Measurements from ENCODE around the gene THAP7.

- TF ChIP-seq BHLHE40 (IDR thresholded peaks at IDR 0.05; ENCODE audit: low read length) (no peak), NCOA1 (IDR thresholded peaks at IDR 0.05; ENCODE audit: low read depth) (no peak), ZC3H11A (IDR thresholded peaks at IDR 0.05; ENCODE audit: low read depth, low read length) (no peak), NFE2L1 (tag; IDR thresholded peaks at IDR 0.05; ENCODE audit: borderline replicate concordance, low read depth) (no peak), ATF7 (IDR thresholded peaks at IDR 0.05) (no peak), ZNF274 (IDR thresholded peaks at IDR 0.05; ENCODE audit: borderline replicate concordance, low read depth, low read length) (no peak), RCOR1 (IDR thresholded peaks at IDR 0.05; ENCODE audit: borderline replicate concordance in 1 of 2, low read depth in 2 of 2, low read length in 2 of 2) (no peak), TAF1 (IDR thresholded peaks at IDR 0.05; ENCODE audit: control insufficient read depth, extremely low read depth, insufficient read depth, low read length, severe bottlenecking) (no peak), ZNF551 (CRISPR knock-in tag; IDR thresholded peaks at IDR 0.05) (no peak), SLC30A9 (CRISPR knock-in tag; IDR thresholded peaks at IDR 0.05) (no peak)
- TF ChIP-seq, protein P1, sequence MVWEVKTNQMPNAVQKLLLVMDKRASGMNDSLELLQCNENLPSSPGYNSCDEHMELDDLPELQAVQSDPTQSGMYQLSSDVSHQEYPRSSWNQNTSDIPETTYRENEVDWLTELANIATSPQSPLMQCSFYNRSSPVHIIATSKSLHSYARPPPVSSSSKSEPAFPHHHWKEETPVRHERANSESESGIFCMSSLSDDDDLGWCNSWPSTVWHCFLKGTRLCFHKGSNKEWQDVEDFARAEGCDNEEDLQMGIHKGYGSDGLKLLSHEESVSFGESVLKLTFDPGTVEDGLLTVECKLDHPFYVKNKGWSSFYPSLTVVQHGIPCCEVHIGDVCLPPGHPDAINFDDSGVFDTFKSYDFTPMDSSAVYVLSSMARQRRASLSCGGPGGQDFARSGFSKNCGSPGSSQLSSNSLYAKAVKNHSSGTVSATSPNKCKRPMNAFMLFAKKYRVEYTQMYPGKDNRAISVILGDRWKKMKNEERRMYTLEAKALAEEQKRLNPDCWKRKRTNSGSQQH (CRISPR knock-in tag; IDR thresholded peaks at IDR 0.05), result no peak
- TF ChIP-seq, protein P2, sequence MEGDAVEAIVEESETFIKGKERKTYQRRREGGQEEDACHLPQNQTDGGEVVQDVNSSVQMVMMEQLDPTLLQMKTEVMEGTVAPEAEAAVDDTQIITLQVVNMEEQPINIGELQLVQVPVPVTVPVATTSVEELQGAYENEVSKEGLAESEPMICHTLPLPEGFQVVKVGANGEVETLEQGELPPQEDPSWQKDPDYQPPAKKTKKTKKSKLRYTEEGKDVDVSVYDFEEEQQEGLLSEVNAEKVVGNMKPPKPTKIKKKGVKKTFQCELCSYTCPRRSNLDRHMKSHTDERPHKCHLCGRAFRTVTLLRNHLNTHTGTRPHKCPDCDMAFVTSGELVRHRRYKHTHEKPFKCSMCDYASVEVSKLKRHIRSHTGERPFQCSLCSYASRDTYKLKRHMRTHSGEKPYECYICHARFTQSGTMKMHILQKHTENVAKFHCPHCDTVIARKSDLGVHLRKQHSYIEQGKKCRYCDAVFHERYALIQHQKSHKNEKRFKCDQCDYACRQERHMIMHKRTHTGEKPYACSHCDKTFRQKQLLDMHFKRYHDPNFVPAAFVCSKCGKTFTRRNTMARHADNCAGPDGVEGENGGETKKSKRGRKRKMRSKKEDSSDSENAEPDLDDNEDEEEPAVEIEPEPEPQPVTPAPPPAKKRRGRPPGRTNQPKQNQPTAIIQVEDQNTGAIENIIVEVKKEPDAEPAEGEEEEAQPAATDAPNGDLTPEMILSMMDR (IDR thresholded peaks at IDR 0.05 in 2 of 3, conservative IDR thresholded peaks at IDR 0.05 in 1 of 3; ENCODE audit: insufficient read depth in 2 of 3, low read depth in 1 of 3, low read length in 3 of 3), result no peak
These were observed 14.5 kb downstream of the THAP7 start for GRCh38 chr22:20987375-20987774.
